Astrocyte (in vitro differentiated cells and primary cell): ENCODE results near the gene DUSP5.

ENCODE experiments used
- EZH2 ChIP-seq: IDR thresholded peaks from 2 replicates; pipeline ENCODE4 v1.6.1; 2012; ENCODE audit warnings: mild to moderate bottlenecking, low read length, inconsistent platforms; ENCODE audit not compliant: insufficient read depth
- TF ChIP-seq, protein P1 (sequence below): IDR thresholded peaks from 2 replicates; pipeline ENCODE4 v1.5.1; 2011; ENCODE audit warnings: low read depth, mild to moderate bottlenecking, inconsistent platforms, low read length, moderate library complexity; ENCODE audit not compliant: insufficient read depth

DNA sequence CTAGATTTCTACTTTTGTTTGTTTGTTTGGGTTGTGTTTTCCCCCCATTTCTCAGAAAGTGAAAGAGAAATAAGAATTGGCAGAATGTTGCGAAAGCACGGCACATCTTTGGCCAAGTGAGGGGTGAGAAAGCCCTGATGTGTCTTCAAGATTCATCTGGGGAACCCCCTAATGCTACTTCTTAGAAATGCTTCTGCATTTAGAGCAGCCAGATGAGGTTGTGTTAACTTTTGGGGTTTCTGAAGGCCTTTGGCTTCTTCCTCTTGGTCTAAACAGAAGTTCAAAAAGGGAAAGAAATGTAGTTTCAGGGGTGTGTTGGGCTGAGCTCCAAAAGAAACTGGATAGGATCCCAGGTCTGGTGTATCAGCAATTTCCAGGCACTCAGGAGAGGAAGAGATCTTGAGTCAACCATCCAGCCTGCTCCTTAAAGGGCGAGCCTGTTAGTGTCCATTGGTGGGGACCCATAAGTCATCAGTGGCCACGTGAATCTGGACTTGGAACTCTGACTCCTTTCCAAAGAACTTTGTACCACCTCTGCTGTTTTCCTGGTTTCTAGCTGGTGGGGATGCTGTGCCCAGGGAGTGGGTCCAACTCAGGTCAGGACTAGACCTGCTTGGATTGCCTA, 6.5 kb downstream of the DUSP5 start:
- no peak for TF ChIP-seq EZH2
- TF ChIP-seq, protein P1, sequence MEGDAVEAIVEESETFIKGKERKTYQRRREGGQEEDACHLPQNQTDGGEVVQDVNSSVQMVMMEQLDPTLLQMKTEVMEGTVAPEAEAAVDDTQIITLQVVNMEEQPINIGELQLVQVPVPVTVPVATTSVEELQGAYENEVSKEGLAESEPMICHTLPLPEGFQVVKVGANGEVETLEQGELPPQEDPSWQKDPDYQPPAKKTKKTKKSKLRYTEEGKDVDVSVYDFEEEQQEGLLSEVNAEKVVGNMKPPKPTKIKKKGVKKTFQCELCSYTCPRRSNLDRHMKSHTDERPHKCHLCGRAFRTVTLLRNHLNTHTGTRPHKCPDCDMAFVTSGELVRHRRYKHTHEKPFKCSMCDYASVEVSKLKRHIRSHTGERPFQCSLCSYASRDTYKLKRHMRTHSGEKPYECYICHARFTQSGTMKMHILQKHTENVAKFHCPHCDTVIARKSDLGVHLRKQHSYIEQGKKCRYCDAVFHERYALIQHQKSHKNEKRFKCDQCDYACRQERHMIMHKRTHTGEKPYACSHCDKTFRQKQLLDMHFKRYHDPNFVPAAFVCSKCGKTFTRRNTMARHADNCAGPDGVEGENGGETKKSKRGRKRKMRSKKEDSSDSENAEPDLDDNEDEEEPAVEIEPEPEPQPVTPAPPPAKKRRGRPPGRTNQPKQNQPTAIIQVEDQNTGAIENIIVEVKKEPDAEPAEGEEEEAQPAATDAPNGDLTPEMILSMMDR: no peak
